ENCODE data around the gene NEK6.

Gene NEK6

GRCh38 chr9:124321935-124322334 lies 64.2 kb downstream of the NEK6 start:
- DNase-seq (ENCODE audit: low read depth), result no peak

- no peak for DNase-seq (ENCODE audit: low read depth)
These were observed 65.1 kb downstream of the NEK6 start for GRCh38 chr9:124322618-124323432.

DNA sequence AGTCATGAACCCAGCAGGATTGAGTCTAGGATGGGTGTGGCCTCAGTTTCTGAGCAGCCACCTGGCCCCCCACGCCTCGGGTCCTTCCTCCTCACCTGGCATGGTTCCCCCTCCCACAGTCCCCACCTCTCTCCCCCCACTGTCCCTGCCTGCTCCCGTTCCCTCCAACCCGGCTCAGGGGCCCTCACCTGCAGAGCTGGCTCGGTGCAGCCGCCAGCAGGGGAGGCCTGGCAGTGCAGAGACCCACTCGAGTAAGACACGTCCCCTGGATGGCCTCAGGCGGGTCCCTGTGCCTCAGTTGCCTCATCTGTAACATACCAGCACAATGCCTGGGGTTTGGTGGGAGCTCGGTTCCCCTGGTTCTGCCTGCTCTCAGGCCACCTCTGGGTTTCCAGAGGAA lies 66.2 kb downstream of the NEK6 start:
- DNase-seq (ENCODE audit: low read depth), result no peak

DNA sequence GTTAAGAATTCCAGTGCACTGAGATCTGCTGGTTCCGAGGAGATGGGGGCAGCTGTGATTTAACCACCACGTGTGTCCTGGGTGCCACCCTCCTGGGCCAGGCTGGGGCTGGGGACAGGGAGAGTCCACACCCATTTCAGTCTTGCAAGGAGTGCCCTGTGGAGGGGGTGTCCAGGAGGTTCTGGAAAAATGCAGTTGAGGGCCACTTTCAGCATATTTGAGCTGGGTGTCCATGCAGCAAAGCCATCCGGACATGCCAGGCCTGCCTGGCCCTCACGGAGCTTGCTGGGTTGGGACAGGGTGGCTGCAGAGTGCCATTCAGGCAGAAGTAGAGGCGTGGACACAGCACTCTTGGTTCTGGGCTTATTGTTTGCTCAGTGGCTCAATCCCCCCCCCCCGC lies 68.1 kb downstream of the NEK6 start:
- DNase-seq (ENCODE audit: low read depth), result no peak

GRCh38 chr9:124326378-124326777 lies 68.6 kb downstream of the NEK6 start:
- DNase-seq (ENCODE audit: low read depth), result no peak

GRCh38 chr9:124327491-124327890 lies 69.7 kb downstream of the NEK6 start:
- no peak for DNase-seq (ENCODE audit: low read depth)

DNA sequence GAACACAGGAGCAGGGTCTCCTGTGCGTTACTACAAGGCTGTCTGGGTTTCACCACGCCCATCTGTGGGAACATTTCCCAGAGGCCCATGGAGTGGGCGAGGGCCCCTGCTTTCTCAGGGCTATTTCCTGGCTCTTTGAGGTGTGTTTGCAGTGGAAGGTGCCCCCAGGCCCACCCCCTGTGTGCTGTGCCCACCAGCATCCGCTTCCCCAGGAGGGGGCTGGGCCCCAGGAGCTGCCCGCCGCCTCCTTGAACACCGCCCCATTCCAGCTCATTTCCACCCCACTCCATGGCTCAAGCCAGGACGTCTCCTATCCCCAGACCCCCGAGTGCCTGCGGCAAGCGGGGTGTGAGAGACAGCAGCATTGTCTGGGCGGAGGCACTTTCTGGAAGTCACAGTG lies 70.5 kb downstream of the NEK6 start:
- DNase-seq (ENCODE audit: low read depth), result no peak

DNA sequence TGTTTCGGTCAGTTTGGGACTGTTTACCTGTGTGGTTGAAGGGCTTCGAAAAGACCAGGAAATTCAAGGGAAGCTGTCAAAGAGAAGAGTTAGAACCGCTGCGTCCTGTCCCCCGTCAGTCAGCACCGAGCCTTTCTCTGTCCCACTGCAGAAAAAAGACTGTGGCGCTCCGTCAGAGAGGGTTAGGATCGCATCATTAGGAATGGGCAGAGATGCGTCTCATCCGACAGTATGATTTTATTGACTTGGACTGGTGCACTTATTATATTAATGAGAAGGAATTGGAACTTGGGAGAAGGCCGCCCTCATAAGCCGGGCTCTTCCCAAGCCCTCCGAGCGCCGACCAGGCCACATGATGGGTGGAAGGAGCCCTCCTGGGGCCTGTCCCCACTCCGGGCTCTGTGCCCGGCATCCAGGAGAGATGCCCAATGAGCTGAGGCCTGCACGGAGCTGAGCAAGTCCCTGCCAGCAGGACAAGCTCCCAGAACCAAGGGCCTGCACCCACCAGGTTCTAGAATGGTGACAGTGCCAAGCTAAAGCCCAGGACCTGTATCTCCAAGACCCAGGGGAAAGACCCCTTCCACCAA lies 71.5 kb downstream of the NEK6 start:
- no peak for DNase-seq (ENCODE audit: low read depth)

GRCh38 chr9:124330011-124330697 lies 72.4 kb downstream of the NEK6 start:
- DNase-seq (ENCODE audit: low read depth), result no peak

- DNase-seq (ENCODE audit: low read depth), result no peak
These were observed 73.8 kb downstream of the NEK6 start for GRCh38 chr9:124331580-124331979.

DNA sequence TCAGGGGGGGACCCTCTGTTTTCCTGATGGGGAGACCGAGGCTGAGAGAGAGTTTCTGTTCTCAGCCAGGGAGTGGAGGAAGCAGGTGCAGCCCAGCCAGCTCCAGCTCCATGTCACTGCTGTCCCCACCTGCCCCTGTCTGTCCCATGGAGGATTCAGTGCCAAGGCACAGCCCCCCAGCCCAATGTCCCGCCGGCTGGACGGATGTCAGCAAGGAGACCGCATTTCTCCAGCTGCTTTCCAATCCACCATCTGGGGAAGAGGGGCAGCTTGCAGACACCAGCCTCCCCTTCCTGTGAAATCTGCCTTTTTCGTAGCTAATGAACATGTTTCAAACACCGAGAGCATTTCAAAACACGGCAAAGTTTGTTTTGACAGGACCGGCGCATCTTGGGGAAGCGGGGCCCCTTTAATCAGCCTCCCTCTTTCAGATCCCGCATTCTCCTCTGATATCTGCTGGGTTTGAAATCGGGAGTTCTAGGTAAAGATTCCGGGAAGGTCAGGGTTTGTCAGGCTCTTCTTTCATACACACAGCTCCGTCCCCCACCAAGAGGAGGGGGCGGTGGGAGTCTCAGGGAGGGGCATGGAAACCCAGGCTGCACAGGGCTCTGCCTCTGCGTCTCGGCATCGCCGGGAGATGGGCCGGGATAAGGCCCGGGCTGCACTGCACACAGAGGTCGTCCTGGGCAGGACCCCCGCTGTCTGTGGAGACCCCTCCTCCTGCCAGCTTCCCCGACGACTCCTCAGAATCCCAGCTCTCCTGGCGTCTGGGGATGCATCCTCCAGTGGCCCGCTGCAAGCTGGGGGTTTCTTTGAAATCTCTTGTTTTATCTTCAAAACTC lies 74.8 kb downstream of the NEK6 start:
- no peak for DNase-seq (ENCODE audit: low read depth)

DNA sequence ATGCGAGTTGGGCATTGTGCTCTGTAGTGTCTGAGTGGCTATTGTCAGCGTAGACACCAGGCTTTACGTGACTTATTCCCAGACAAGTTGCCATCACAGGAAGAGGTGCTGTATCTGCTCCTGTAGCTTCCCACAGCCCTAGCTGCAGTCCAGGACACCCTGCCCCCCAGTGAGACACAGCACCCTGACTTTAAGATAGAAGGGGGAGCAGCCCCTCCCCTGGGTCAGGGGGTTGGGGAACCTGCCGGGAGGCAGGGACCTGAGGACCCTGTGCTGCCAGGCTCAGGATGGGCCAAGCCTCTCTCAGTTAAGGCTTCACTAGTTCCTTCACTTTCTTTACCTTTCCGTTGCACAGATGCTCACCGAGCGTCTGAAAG lies 75.4 kb downstream of the NEK6 start:
- no peak for DNase-seq (ENCODE audit: low read depth)

- no peak for DNase-seq (ENCODE audit: low read depth)
These were observed 77.0 kb downstream of the NEK6 start for GRCh38 chr9:124334568-124335319.

DNA sequence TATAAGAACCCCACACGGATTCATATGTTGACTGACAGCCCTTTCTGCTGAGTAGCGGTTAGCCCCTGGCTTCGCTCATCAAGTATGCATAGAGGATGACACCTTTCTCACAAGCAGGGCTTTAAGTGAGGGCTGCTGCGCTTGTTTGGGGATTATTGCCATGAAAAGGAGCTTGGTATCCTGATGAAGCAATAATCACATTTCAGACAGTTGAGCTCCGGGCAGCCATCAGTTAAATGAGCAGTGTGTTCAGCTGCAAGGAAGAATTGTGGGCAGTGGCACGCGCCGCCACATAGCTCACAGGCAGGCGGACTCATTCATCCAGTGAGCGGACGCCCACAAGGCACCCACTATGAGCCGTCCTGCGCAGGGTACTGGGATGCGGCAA lies 77.6 kb downstream of the NEK6 start:
- no peak for DNase-seq (ENCODE audit: low read depth)

DNA sequence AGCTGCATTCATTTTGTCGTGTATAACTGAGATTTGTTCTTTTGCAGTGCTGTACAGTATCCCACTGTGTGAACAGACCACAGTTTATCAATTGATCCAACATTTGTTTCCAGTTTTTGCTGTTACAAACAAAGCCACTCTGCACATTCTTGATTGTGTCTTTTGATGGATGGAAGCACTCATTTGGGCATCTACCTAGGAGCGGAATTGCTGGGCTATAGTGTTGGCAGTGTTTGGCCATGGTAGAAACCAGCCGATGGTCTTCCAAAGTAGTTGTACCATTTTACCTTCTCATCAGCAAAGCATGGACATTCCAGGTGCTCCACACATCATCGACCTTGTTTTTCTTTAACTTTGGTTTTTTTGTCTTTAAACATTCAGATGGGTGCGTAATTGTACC lies 79.8 kb downstream of the NEK6 start:
- DNase-seq (ENCODE audit: low read depth), result no peak

DNA sequence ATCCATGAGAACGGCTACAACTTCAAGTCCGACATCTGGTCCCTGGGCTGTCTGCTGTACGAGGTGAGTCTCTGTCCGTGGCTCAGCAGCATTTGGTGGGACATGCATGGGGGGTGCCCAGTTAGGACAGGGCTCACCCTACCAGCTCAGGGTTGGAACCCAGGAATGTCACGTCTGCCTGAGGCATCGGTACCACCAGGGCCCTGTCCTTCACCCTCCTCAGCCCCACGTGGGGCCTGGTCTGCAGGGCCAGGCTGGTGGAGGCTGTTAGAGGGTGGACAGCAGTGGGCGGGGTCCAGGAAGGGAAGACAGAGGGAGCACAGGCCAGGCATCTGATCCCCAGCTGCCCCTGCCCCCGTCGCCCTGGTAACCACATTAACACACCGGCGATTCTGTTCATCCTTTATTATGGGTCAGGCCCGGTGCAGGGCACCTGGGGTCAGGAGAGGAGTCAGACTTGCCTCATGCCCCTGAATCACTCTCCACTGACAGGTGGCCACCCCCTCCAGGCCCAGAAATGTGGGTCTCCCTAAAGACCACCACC lies 81.9 kb downstream of the NEK6 start:
- DNase-seq (ENCODE audit: low read depth), result no peak

- no peak for DNase-seq (ENCODE audit: low read depth)
These were observed 82.7 kb downstream of the NEK6 start for GRCh38 chr9:124340219-124341069.

DNA sequence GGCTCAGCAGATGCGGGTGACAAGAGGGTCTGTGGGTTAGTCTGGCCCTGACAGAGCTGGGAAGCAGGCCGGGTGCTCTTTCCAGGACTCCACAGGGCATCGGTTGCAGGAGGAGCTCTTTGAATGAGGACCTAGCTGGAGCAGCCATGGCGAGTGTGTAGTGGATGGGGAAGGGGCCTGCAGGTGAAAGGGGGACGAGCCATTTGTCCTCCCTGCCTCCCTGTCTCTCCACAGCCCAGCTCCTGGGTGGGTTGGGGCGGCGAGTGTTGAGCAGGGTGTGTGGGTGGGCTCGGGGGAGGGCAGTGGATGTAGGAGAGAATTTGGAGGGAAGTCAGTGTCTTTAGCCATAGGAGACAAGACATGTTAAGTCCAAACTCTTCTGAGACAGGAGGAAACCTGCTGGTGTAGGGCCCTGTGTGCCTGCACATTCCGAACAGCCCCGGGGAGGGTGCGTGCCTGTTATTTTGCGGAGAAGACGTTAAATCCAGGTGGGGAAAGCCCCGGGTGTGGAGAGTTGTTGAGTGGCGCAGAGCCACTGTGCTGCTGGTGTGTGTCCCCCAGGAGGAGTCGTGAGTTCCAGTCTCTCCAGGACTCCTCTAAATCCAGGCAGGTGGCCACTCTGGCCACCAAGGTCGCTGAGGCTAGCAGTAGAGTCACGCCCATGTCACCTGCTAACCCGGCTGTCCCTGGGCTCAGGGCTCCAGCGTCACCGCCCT lies 83.9 kb downstream of the NEK6 start:
- no peak for DNase-seq (ENCODE audit: low read depth)

- DNase-seq (ENCODE audit: low read depth), result no peak
These were observed 84.6 kb downstream of the NEK6 start for GRCh38 chr9:124342402-124342775.
